Measurements from ENCODE around the gene FZD10. TPM values are rescaled to one million over a fixed set of nuclear protein-coding genes. Genes with fewer than 3 reads are reported as not detected.

The FZD10 gene
- total and polyA plus RNA-seq, 2 of the 8 experiments (the other 6 are each of a cell fraction or from before 2014, with no cell fraction given): 0.11 to 0.60 TPM

GRCh38 chr12:130169924-130170323, 7.7 kb downstream of the FZD10 start:
- POLR2A ChIA-PET (ENCODE audit: partially characterized antibody): interaction anchor here (1.0 kb wide), 1 partner anchor 10 kb away, joined by 3 read pairs; no protein-coding TSS in a partner anchor
- Histone ChIP-seq H2BK120ac (replicated peaks; ENCODE audit: low read depth, low read length) (no peak overlapping the region), H3K27ac (ENCODE audit: low read depth, low read length) (no peak overlapping the region), H2BK20ac (ENCODE audit: low read length) (no peak overlapping the region), H4K91ac (replicated peaks; ENCODE audit: insufficient read length, low read length) (no peak overlapping the region), H2BK15ac (ENCODE audit: low read length) (no peak overlapping the region), H3K79me1 (ENCODE audit: low read depth, low read length) (no peaks in the 10 kb centered on the region; the same call in 1 of the 2 replicates), H3K9me3 (ENCODE audit: insufficient read depth in 2 of 2, low read depth in 1 of 2, low read length in 1 of 2) (no peaks in the 10 kb centered on the region), H3K23ac (ENCODE audit: insufficient read length) (no peak overlapping the region), H4K5ac (ENCODE audit: insufficient read length, low read depth, low read length) (no peak overlapping the region), H3K4me2 (ENCODE audit: insufficient read depth in 1 of 2, low read depth in 2 of 2, low read length in 2 of 2) (no peak overlapping the region), H3K4me1 (replicated peaks in 1 of 4; ENCODE audit: control insufficient read depth in 3 of 4, insufficient read depth in 4 of 4, low read length in 3 of 4) (peaks cover 0 to 4% (median under 1%) of the 10 kb centered on the region in 4 experiments; a peak in 2 of 7 replicates), H2AK5ac (ENCODE audit: low read depth, low read length) (no peak overlapping the region), H4K20me1 (replicated peaks in 1 of 2; ENCODE audit: control insufficient read depth in 1 of 2, insufficient read depth in 2 of 2, low read length in 2 of 2) (peaks cover 9 to 11% of the 10 kb centered on the region in 2 experiments), H2AFZ (ENCODE audit: low read length) (no peak overlapping the region), H3K27me3 (replicated peaks in 1 of 4; ENCODE audit: control insufficient read depth in 3 of 4, extremely low read depth in 1 of 4, insufficient read depth in 3 of 4, low read length in 3 of 4) (peaks cover 40 to 66% (median 58%) of the 10 kb centered on the region in 4 experiments), H3K14ac (ENCODE audit: insufficient read length) (no peak overlapping the region), H3K18ac (ENCODE audit: extremely low read depth, low read length) (no peak overlapping the region), H2BK5ac (ENCODE audit: low read depth, low read length) (no peak overlapping the region), H3K9ac (replicated peaks in 1 of 4; ENCODE audit: extremely low read depth in 1 of 4, low read depth in 3 of 4, low read length in 3 of 4) (no peak overlapping the region), H3K4me3 (ENCODE audit: extremely low read depth in 1 of 4, insufficient read depth in 2 of 4, low read depth in 3 of 4, low read length in 4 of 4) (no peak overlapping the region), H3K36me3 (ENCODE audit: control insufficient read depth in 2 of 4, insufficient read depth in 4 of 4, low read length in 3 of 4) (no peaks in the 10 kb centered on the region), H3K4ac (replicated peaks; ENCODE audit: insufficient read length, low read depth, low read length) (no peak overlapping the region), H4K8ac (ENCODE audit: extremely low read depth, insufficient read depth, low read length) (no peak overlapping the region), H2BK12ac (ENCODE audit: low read depth, low read length) (no peak overlapping the region), H3K23me2 (ENCODE audit: low read depth, low read length) (no peaks in the 10 kb centered on the region), H3K79me2 (ENCODE audit: control insufficient read depth in 1 of 2, insufficient read depth in 2 of 2, low read length in 2 of 2) (no peaks in the 10 kb centered on the region), H3K56ac (replicated peaks; ENCODE audit: insufficient read length, low read depth, low read length) (no peak overlapping the region)
- 72% methylated on average over 6 of the region's 6 CpGs; no CpG with 5 or more reads in 1 of the 2 experiments for WGBS, 2 experiments (ENCODE audit: extremely low coverage in 1 of 2, insufficient coverage in 1 of 2, insufficient read length in 1 of 2, insufficient replicate concordance in 2 of 2, low coverage in 1 of 2, low lambda C conversion rate in 2 of 2, missing lambda C conversion rate in 1 of 2)
- TF ChIP-seq GTF2F1 (IDR thresholded peaks at IDR 0.05; ENCODE audit: borderline replicate concordance, low read depth, low read length) (no peak), CHD1 (IDR thresholded peaks at IDR 0.05; ENCODE audit: low read depth, low read length) (no peak), RFX5 (IDR thresholded peaks at IDR 0.05; ENCODE audit: borderline replicate concordance, low read depth, low read length) (no peak)
- TF ChIP-seq, protein P1, sequence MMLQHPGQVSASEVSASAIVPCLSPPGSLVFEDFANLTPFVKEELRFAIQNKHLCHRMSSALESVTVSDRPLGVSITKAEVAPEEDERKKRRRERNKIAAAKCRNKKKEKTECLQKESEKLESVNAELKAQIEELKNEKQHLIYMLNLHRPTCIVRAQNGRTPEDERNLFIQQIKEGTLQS (IDR thresholded peaks at IDR 0.05; ENCODE audit: insufficient read depth, low read depth, low read length): no peak
- DNase-seq (ENCODE audit: low read depth in 1 of 2, low spot score in 2 of 2): no peak
- no peak for FAIRE-seq
- CTCF ChIA-PET (ENCODE audit: partially characterized antibody): interaction anchor here (0.6 to 1.2 kb wide), 5 partner anchors 15 to 165 kb away, joined by 3 to 5 read pairs (median 3); no protein-coding TSS in a partner anchor
